NCI-H2029 treated with DMSO at 0.1 percent for 48 hours (cell line): ENCODE measurements around the gene IQSEC1.

Experiments used
- DNase-seq: peaks from one replicate; lab custom pipeline; 2025; lab: John Stamatoyannopoulos, UW

Gene IQSEC1

GRCh38 chr3:13016083-13016720 is 57.0 kb downstream of the IQSEC1 start:
- peak; percentile 94 for DNase-seq

GRCh38 chr3:13015286-13016082 is 57.7 kb downstream of the IQSEC1 start:
- DNase-seq, result peak; percentile 46

- DNase-seq, result no peak
These were observed 58.4 kb downstream of the IQSEC1 start for GRCh38 chr3:13014755-13015285.

- DNase-seq, result no peak
These were observed 59.1 kb downstream of the IQSEC1 start for GRCh38 chr3:13013994-13014754.

GRCh38 chr3:13013566-13013965 is 59.7 kb downstream of the IQSEC1 start:
- DNase-seq, result no peak

GRCh38 chr3:13013151-13013561 is 60.1 kb downstream of the IQSEC1 start:
- DNase-seq, result no peak

- peak; percentile 51 for DNase-seq
These were observed 61.0 kb downstream of the IQSEC1 start for GRCh38 chr3:13012221-13012691.

GRCh38 chr3:13011573-13012220 is 61.5 kb downstream of the IQSEC1 start:
- DNase-seq, result peak; percentile 40

- DNase-seq, result no peak
These were observed 62.3 kb downstream of the IQSEC1 start for GRCh38 chr3:13010780-13011572.

- no peak for DNase-seq
These were observed 63.3 kb downstream of the IQSEC1 start for GRCh38 chr3:13009946-13010315.

GRCh38 chr3:13009132-13009945 is 63.9 kb downstream of the IQSEC1 start:
- DNase-seq, result no peak

- no peak for DNase-seq
These were observed 64.9 kb downstream of the IQSEC1 start for GRCh38 chr3:13008155-13008995.

GRCh38 chr3:13007251-13007941 is 65.8 kb downstream of the IQSEC1 start:
- no peak for DNase-seq

GRCh38 chr3:13006216-13006990 is 66.8 kb downstream of the IQSEC1 start:
- DNase-seq, result no peak

- no peak for DNase-seq
These were observed 67.9 kb downstream of the IQSEC1 start for GRCh38 chr3:13005301-13005700.

GRCh38 chr3:13004376-13004775 is 68.9 kb downstream of the IQSEC1 start:
- DNase-seq, result no peak

- no peak for DNase-seq
These were observed 69.6 kb downstream of the IQSEC1 start for GRCh38 chr3:13003608-13004007.
